SK-N-SH treated with all-trans-retinoic acid at 6 μM for 48 hours (cell line): Measurements from ENCODE around the gene SOCS3.

Experiments
- ATAC-seq: fragments of 200-7000 bp; cut with Tn5 transposase; 3 replicates; pipeline ENCODE4 v1.9.1; 2020; ENCODE audit warnings: mild to moderate bottlenecking, moderate library complexity
- ARNTL ChIP-seq: fragments of 450-650 bp; formaldehyde crosslinking; IDR thresholded peaks from 2 replicates; pipeline ENCODE4 v1.5.0; 2020; ENCODE audit warnings: low read depth, mild to moderate bottlenecking, moderate library complexity, borderline replicate concordance
- BACH2 ChIP-seq: fragments of 250-450 bp; sonication (Bioruptor Pico); IDR thresholded peaks from 2 replicates; pipeline ENCODE4 v1.9.0; 2021; ENCODE audit warnings: mild to moderate bottlenecking, borderline replicate concordance
- CSDC2 ChIP-seq: fragments of 250-450 bp; sonication (Bioruptor Pico); IDR thresholded peaks from 2 replicates; pipeline ENCODE4 v1.5.0; 2020; ENCODE audit warnings: mild to moderate bottlenecking, moderate library complexity
- ESRRG ChIP-seq: fragments of 250-450 bp; sonication (Bioruptor Pico); IDR thresholded peaks from 2 replicates; pipeline ENCODE4 v1.6.1; 2021; ENCODE audit warnings: mild to moderate bottlenecking
- ISL1 ChIP-seq: fragments of 250-450 bp; sonication (Bioruptor Pico); IDR thresholded peaks from 2 replicates; pipeline ENCODE4 v2.1.2; 2022; ENCODE audit warnings: mild to moderate bottlenecking, moderate library complexity
- OSR1 ChIP-seq: fragments of 250-450 bp; sonication (Bioruptor Pico); IDR thresholded peaks from 2 replicates; pipeline ENCODE4 v1.8.0; 2022; ENCODE audit warnings: moderate library complexity, mild to moderate bottlenecking, inconsistent platforms
- PPARA ChIP-seq: fragments of 250-450 bp; sonication (Bioruptor Pico); IDR thresholded peaks from 2 replicates; pipeline ENCODE4 v1.5.0; 2020; ENCODE audit warnings: mild to moderate bottlenecking, borderline replicate concordance
- SNAI2 ChIP-seq: fragments of 250-450 bp; sonication (Bioruptor Pico); IDR thresholded peaks from 2 replicates; pipeline ENCODE4 v1.5.0; 2020; ENCODE audit warnings: mild to moderate bottlenecking, moderate library complexity
- TCF4 ChIP-seq: fragments of 250-450 bp; sonication (Bioruptor Pico); IDR thresholded peaks from 2 replicates; pipeline ENCODE4 v1.8.0; 2021; ENCODE audit warnings: mild to moderate bottlenecking, moderate library complexity, borderline replicate concordance
- TOX ChIP-seq: fragments of 250-450 bp; sonication (Bioruptor Pico); IDR thresholded peaks from 2 replicates; pipeline ENCODE4 v1.8.0; 2021; ENCODE audit warnings: mild to moderate bottlenecking, moderate library complexity, borderline replicate concordance
- ZC3H10 ChIP-seq: fragments of 250-450 bp; sonication (Bioruptor Pico); IDR thresholded peaks from 2 replicates; pipeline ENCODE4 v1.5.1; 2021; ENCODE audit warnings: mild to moderate bottlenecking, moderate library complexity
- ZFP3 ChIP-seq: fragments of 250-450 bp; sonication (Bioruptor Pico); IDR thresholded peaks from 2 replicates; pipeline ENCODE4 v1.5.0; 2020; ENCODE audit warnings: mild to moderate bottlenecking, moderate library complexity
- ZFP30 ChIP-seq: fragments of 450-650 bp; formaldehyde crosslinking; IDR thresholded peaks from 2 replicates; pipeline ENCODE4 v1.5.0; 2022; ENCODE audit warnings: mild to moderate bottlenecking, moderate library complexity
- ZNF565 ChIP-seq: fragments of 450-650 bp; formaldehyde crosslinking; conservative IDR thresholded peaks from 2 replicates; pipeline ENCODE4 v1.5.0; 2020; ENCODE audit warnings: low read depth, mild to moderate bottlenecking, moderate library complexity
- ZNF8 ChIP-seq: fragments of 450-650 bp; formaldehyde crosslinking; IDR thresholded peaks from 2 replicates; pipeline ENCODE4 v1.5.0; 2020; ENCODE audit warnings: mild to moderate bottlenecking, moderate library complexity
- TF ChIP-seq, protein P1 (sequence below): fragments of 250-450 bp; sonication (Bioruptor Pico); IDR thresholded peaks from 2 replicates; pipeline ENCODE4 v1.5.1; 2021; ENCODE audit warnings: mild to moderate bottlenecking, moderate library complexity
- TF ChIP-seq, protein P2 (sequence below): fragments of 250-450 bp; sonication (Bioruptor Pico); IDR thresholded peaks from 2 replicates; pipeline ENCODE4 v1.5.1; 2020; ENCODE audit warnings: low read depth, mild to moderate bottlenecking, moderate library complexity
- TF ChIP-seq, protein P3 (sequence below): fragments of 250-450 bp; sonication (Bioruptor Pico); IDR thresholded peaks from 2 replicates; pipeline ENCODE4 v1.8.0; 2021; ENCODE audit warnings: low read depth, mild to moderate bottlenecking, moderate library complexity, borderline replicate concordance
- TF ChIP-seq, protein P4 (sequence below): fragments of 250-450 bp; sonication (Bioruptor Pico); IDR thresholded peaks from 2 replicates; pipeline ENCODE4 v1.8.0; 2020; ENCODE audit warnings: mild to moderate bottlenecking, moderate library complexity, borderline replicate concordance
- TF ChIP-seq, protein P5 (sequence below): fragments of 250-450 bp; sonication (Bioruptor Pico); IDR thresholded peaks from 2 replicates; pipeline ENCODE4 v1.5.0; 2020; ENCODE audit warnings: mild to moderate bottlenecking, moderate library complexity

SOCS3 gene

DNA sequence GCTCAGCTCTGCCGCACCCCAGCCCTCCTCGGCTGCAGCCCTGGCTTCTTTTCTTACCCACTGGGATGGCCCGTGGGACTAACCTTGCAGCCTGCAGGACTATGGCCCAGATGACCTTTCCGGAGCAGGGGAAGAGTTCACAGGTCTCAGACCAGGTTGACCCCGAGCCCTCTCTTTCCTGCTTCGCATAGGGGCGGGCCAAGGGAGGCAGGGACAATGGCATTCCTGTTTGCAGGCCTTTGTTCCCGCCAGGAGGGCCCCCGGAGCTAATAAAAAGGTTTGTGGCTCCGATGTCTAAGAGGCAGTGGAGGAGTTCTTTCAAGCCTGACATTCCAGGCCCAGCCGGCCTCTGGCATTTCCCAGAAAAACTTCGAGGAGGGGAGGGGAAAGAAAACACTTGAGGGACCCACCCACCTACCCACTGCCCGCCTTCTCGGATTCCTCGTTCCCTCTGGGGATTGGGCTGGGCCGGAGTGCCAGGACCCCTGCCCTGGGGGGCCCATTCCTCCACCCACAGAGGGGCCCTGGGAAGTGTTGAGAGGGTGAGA is 5.8 kb upstream of the SOCS3 start:
- TF ChIP-seq ISL1 (CRISPR knock-in tag), result no peak
- no peak for TF ChIP-seq BACH2
- TF ChIP-seq, all 23 proteins: peak for 0
- no peak for ATAC-seq

DNA sequence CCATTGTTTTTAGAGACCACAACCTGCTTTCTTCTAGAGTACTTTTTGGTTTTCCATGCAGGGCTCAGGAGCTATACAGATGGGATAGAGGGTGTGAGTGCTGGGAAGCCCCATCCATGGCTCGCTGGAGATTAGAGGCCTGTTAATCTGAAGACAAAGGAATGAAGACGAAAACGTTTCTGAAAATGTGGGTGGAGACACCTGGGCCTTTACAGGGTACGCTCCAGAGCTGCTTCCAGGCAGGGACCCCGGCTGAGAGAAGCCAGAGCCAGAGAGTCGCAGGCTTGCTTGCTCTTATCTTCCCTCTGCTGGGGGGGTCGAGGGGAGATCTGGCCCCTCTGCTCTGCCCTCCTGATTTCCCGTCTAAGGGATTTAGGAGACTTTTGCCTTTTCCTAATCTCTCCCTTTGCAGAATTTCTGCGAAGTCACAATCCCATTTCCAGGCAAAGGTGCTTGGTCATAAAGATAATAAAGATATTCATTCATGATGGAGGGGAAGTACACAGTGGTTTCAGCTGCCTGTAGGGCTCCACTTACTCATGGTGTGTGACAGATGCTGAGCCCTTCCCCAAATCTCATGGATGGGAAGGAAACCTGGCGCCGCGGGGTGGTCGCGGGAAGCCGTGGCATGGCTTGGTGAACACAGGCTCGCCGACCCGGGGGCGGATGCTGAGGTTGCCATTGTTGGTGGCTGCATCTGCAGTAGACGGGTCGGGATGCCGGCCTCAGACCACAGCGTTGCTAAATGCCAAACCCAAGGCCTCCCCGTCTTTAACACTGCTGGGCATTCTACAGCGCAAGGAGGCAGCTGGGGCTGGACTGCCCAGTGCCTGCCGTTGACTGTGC is 4.8 kb upstream of the SOCS3 start:
- no peak for ATAC-seq
- TF ChIP-seq TOX (CRISPR knock-in tag) (no peak), ZC3H10 (no peak), ZNF8 (CRISPR knock-in tag) (no peak), ZNF565 (CRISPR knock-in tag) (no peak), TCF4 (CRISPR knock-in tag) (no peak), PPARA (no peak), CSDC2 (CRISPR knock-in tag) (no peak), SNAI2 (no peak), ZFP3 (CRISPR knock-in tag) (no peak), ESRRG (CRISPR knock-in tag) (no peak), OSR1 (CRISPR knock-in tag) (no peak), ARNTL (CRISPR knock-in tag) (no peak), ZFP30 (no peak)
- TF ChIP-seq, protein P1, sequence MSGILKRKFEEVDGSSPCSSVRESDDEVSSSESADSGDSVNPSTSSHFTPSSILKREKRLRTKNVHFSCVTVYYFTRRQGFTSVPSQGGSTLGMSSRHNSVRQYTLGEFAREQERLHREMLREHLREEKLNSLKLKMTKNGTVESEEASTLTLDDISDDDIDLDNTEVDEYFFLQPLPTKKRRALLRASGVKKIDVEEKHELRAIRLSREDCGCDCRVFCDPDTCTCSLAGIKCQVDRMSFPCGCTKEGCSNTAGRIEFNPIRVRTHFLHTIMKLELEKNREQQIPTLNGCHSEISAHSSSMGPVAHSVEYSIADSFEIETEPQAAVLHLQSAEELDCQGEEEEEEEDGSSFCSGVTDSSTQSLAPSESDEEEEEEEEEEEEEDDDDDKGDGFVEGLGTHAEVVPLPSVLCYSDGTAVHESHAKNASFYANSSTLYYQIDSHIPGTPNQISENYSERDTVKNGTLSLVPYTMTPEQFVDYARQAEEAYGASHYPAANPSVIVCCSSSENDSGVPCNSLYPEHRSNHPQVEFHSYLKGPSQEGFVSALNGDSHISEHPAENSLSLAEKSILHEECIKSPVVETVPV (CRISPR knock-in tag), result no peak
- TF ChIP-seq, protein P2, sequence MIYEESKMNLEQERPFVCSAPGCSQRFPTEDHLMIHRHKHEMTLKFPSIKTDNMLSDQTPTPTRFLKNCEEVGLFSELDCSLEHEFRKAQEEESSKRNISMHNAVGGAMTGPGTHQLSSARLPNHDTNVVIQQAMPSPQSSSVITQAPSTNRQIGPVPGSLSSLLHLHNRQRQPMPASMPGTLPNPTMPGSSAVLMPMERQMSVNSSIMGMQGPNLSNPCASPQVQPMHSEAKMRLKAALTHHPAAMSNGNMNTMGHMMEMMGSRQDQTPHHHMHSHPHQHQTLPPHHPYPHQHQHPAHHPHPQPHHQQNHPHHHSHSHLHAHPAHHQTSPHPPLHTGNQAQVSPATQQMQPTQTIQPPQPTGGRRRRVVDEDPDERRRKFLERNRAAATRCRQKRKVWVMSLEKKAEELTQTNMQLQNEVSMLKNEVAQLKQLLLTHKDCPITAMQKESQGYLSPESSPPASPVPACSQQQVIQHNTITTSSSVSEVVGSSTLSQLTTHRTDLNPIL (CRISPR knock-in tag), result no peak
- TF ChIP-seq, protein P3, sequence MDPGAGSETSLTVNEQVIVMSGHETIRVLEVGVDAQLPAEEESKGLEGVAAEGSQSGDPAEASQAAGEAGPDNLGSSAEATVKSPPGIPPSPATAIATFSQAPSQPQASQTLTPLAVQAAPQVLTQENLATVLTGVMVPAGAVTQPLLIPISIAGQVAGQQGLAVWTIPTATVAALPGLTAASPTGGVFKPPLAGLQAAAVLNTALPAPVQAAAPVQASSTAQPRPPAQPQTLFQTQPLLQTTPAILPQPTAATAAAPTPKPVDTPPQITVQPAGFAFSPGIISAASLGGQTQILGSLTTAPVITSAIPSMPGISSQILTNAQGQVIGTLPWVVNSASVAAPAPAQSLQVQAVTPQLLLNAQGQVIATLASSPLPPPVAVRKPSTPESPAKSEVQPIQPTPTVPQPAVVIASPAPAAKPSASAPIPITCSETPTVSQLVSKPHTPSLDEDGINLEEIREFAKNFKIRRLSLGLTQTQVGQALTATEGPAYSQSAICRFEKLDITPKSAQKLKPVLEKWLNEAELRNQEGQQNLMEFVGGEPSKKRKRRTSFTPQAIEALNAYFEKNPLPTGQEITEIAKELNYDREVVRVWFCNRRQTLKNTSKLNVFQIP (CRISPR knock-in tag), result no peak
- TF ChIP-seq, protein P4, sequence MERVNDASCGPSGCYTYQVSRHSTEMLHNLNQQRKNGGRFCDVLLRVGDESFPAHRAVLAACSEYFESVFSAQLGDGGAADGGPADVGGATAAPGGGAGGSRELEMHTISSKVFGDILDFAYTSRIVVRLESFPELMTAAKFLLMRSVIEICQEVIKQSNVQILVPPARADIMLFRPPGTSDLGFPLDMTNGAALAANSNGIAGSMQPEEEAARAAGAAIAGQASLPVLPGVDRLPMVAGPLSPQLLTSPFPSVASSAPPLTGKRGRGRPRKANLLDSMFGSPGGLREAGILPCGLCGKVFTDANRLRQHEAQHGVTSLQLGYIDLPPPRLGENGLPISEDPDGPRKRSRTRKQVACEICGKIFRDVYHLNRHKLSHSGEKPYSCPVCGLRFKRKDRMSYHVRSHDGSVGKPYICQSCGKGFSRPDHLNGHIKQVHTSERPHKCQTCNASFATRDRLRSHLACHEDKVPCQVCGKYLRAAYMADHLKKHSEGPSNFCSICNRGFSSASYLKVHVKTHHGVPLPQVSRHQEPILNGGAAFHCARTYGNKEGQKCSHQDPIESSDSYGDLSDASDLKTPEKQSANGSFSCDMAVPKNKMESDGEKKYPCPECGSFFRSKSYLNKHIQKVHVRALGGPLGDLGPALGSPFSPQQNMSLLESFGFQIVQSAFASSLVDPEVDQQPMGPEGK (CRISPR knock-in tag), result no peak
- TF ChIP-seq, protein P5, sequence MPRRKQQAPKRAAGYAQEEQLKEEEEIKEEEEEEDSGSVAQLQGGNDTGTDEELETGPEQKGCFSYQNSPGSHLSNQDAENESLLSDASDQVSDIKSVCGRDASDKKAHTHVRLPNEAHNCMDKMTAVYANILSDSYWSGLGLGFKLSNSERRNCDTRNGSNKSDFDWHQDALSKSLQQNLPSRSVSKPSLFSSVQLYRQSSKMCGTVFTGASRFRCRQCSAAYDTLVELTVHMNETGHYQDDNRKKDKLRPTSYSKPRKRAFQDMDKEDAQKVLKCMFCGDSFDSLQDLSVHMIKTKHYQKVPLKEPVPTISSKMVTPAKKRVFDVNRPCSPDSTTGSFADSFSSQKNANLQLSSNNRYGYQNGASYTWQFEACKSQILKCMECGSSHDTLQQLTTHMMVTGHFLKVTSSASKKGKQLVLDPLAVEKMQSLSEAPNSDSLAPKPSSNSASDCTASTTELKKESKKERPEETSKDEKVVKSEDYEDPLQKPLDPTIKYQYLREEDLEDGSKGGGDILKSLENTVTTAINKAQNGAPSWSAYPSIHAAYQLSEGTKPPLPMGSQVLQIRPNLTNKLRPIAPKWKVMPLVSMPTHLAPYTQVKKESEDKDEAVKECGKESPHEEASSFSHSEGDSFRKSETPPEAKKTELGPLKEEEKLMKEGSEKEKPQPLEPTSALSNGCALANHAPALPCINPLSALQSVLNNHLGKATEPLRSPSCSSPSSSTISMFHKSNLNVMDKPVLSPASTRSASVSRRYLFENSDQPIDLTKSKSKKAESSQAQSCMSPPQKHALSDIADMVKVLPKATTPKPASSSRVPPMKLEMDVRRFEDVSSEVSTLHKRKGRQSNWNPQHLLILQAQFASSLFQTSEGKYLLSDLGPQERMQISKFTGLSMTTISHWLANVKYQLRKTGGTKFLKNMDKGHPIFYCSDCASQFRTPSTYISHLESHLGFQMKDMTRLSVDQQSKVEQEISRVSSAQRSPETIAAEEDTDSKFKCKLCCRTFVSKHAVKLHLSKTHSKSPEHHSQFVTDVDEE (CRISPR knock-in tag), result no peak

DNA sequence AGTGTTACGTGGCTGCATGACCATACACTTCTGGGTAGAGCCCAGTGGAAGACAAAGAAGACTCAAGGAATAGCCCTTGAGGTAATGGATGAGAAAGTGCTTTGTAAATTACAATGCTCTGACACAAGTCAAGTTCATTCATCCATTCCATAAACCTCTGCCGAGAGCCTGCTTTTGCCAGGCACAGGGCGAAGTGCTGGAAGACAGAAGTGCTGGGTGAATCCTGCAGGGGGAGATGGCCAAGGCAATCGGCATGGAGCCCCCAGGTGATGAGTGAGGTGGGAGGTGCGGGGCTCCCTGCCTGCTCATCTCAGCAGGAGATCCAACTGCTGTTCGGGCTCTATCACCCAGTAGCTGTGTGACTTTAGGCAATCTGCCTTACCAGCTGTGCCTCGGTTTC is 2.8 kb upstream of the SOCS3 start:
- no peak for TF ChIP-seq ZFP3 (CRISPR knock-in tag)
- no peak for ATAC-seq
